Upper lobe of right lung (tissue), 1 donor: ENCODE results near the gene DHRS7C. TPM values are rescaled to one million over a fixed set of nuclear protein-coding genes. Genes with fewer than 3 reads are reported as not detected.

Experiments
- ATAC-seq: fragments of 200-7000 bp; cut with Tn5 transposase; one replicate; pipeline ENCODE4 v1.9.1; 2020; ENCODE audit warnings: mild to moderate bottlenecking, moderate library complexity
- DNase-seq: peaks from one replicate; pipeline ENCODE4 v3.0.0-alpha.2; 2020
- H3K27ac ChIP-seq: fragments of 200-600 bp; one replicate; pipeline ENCODE4 v1.8.0; 2022
- H3K27me3 ChIP-seq: fragments of 200-600 bp; one replicate; pipeline ENCODE4 v1.8.0; 2022; ENCODE audit warnings: mild to moderate bottlenecking
- H3K36me3 ChIP-seq: fragments of 200-600 bp; one replicate; pipeline ENCODE4 v1.8.0; 2022
- H3K4me1 ChIP-seq: fragments of 200-600 bp; one replicate; pipeline ENCODE4 v1.8.0; 2022
- H3K4me3 ChIP-seq: fragments of 200-600 bp; one replicate; pipeline ENCODE4 v1.8.0; 2022; ENCODE audit warnings: mild to moderate bottlenecking
- H3K9me3 ChIP-seq: fragments of 200-600 bp; one replicate; pipeline ENCODE4 v1.8.0; 2022
- CTCF ChIP-seq: fragments of 200-600 bp; IDR thresholded peaks from one replicate; pipeline ENCODE4 v1.8.0; 2022; ENCODE audit warnings: antibody characterized with exemption
- intact Hi-C: fragments of 100-400 bp; cut with DNase I; formaldehyde crosslinking; loops from one replicate; pipeline ENCODE4 v1.11.0; 2022
- long read RNA-seq: library from polyadenylated mRNA; unstranded; transcript quantifications from one replicate; pipeline ENCODE4 v2.0.0, GENCODE V29; 2021
- total RNA-seq: library from RNA; stranded (reverse); fragmentation: NEBNext Ultra II Directional; extraction: Animal tissue kit (Norgen Biotek cat#: 25700); gene quantifications from one replicate; pipeline ENCODE4 v1.2.1, GENCODE V29; 2021
- donor health status: DM: no; HTN: yes; CAD: no; lungs with severe emphysema.

Gene DHRS7C
- not detected for total RNA-seq
- long read RNA-seq: 0 reads

GRCh38 chr17:9790889-9791876 lies at the start of gene DHRS7C:
Gene DHRS7C, minus strand, starts transcription at chr17:9791592. Its CDS starts 308 bp downstream, at chr17:9791284.
- ATAC-seq: no peak
- Histone ChIP-seq H3K9me3 (no peaks in the 10 kb centered on the region), H3K4me3 (no peak within 1 kb of the TSS), H3K4me1 (no peaks in the 10 kb centered on the region), H3K27ac (no peak within 1 kb of the TSS), H3K27me3 (no peaks in the 10 kb centered on the region), H3K36me3 (no peaks in the 10 kb centered on the region)
- no peak for TF ChIP-seq CTCF
- intact Hi-C loops: no loop called here
- DNase-seq: no peak

- no peak overlapping the region for H3K4me3 ChIP-seq
- intact Hi-C loops: no loop called here
- no peaks in the 10 kb centered on the region for H3K9me3 ChIP-seq
- peaks cover 11% of the 10 kb centered on the region for H3K4me1 ChIP-seq
- H3K27me3 ChIP-seq: no peaks in the 10 kb centered on the region
- TF ChIP-seq CTCF: no peak
- ATAC-seq: no peak
- no peaks in the 10 kb centered on the region for H3K36me3 ChIP-seq
- no peak for DNase-seq
- H3K27ac ChIP-seq: no peak overlapping the region
These were observed 48.0 kb upstream of the DHRS7C start for GRCh38 chr17:9839433-9839832.

- Histone ChIP-seq H3K4me3 (no peak overlapping the region), H3K36me3 (no peaks in the 10 kb centered on the region), H3K4me1 (peaks cover 11% of the 10 kb centered on the region), H3K9me3 (no peaks in the 10 kb centered on the region), H3K27ac (no peak overlapping the region), H3K27me3 (no peaks in the 10 kb centered on the region)
- ATAC-seq (peak; percentile 38), DNase-seq (no peak)
- no peak for TF ChIP-seq CTCF
- intact Hi-C loops: no loop called here
These were observed 46.4 kb upstream of the DHRS7C start for GRCh38 chr17:9837551-9838471.

- H3K36me3 ChIP-seq: no peaks in the 10 kb centered on the region
- ATAC-seq (no peak), DNase-seq (no peak)
- H3K4me3 ChIP-seq: no peak overlapping the region
- no peak for TF ChIP-seq CTCF
- intact Hi-C loops: no loop called here
- H3K27ac ChIP-seq: no peak overlapping the region
- no peaks in the 10 kb centered on the region for H3K27me3 ChIP-seq
- no peaks in the 10 kb centered on the region for H3K9me3 ChIP-seq
- H3K4me1 ChIP-seq: peaks cover 3% of the 10 kb centered on the region
These were observed 42.5 kb upstream of the DHRS7C start for GRCh38 chr17:9833922-9834321.

GRCh38 chr17:9830711-9831110 lies 39.3 kb upstream of the DHRS7C start:
- no peak for TF ChIP-seq CTCF
- Histone ChIP-seq H3K9me3 (no peaks in the 10 kb centered on the region), H3K27me3 (peaks cover 6% of the 10 kb centered on the region), H3K36me3 (no peaks in the 10 kb centered on the region), H3K27ac (no peak overlapping the region), H3K4me3 (no peak overlapping the region), H3K4me1 (no peaks in the 10 kb centered on the region)
- DNase-seq: no peak
- ATAC-seq: no peak
- intact Hi-C loops: no loop called here
